HG03342 (cell line): ENCODE data around the gene ICE2.
A peak's percentile ranks its signal among the peaks of the same experiment; 100 is the strongest.

Experiments used
- ATAC-seq: cut with Tn5 transposase; IDR thresholded peaks from one replicate; pipeline ENCODE4 v1.9.1; 2021; ENCODE audit warnings: mild to moderate bottlenecking, moderate library complexity; ENCODE audit not compliant: unreplicated experiment

Gene ICE2, protein sequence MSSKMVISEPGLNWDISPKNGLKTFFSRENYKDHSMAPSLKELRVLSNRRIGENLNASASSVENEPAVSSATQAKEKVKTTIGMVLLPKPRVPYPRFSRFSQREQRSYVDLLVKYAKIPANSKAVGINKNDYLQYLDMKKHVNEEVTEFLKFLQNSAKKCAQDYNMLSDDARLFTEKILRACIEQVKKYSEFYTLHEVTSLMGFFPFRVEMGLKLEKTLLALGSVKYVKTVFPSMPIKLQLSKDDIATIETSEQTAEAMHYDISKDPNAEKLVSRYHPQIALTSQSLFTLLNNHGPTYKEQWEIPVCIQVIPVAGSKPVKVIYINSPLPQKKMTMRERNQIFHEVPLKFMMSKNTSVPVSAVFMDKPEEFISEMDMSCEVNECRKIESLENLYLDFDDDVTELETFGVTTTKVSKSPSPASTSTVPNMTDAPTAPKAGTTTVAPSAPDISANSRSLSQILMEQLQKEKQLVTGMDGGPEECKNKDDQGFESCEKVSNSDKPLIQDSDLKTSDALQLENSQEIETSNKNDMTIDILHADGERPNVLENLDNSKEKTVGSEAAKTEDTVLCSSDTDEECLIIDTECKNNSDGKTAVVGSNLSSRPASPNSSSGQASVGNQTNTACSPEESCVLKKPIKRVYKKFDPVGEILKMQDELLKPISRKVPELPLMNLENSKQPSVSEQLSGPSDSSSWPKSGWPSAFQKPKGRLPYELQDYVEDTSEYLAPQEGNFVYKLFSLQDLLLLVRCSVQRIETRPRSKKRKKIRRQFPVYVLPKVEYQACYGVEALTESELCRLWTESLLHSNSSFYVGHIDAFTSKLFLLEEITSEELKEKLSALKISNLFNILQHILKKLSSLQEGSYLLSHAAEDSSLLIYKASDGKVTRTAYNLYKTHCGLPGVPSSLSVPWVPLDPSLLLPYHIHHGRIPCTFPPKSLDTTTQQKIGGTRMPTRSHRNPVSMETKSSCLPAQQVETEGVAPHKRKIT

DNA sequence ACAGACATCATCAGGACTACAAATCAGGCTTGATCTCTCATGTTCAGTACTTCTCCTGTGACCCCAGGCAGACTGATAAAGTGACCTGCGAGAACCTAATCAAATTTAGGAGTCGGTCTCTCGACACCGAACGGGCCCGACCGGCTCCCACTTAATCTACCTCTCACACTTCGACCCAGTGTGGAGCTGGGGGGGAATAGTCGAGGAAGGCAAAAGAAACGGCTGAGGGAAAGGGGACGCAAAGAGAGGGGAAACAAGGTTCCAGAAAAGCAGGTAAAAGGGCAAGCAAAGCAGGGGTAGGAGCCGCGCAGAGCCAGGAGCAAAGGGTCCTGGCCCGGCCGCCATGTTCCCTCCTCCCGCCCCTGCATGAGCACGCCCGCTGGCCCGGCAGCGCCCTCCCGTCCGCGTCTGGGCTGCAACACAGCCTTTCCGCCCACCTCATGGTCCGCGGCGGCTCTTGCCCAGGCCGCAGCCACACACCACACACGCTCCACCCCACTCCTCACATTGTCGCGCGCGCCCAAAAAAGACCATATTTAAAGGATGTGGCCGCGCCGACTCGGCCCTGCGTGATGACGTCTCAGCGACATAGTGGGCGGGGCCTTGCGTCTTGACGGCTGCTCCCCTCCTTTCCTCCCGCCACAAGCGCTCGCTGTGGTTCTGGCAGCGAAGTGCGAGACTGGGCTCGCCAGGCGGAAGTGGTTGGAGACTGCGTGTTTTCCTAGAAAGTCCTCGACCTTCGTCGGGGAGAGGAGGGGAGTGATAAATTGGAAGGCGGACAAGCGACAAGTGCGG is at the start of gene ICE2:
Gene ICE2, minus strand, starts transcription at position 577 of the 795 bp plus-strand sequence. CDS start 1,165 bp downstream, outside the sequence.
- peak; percentile 86 for ATAC-seq

DNA sequence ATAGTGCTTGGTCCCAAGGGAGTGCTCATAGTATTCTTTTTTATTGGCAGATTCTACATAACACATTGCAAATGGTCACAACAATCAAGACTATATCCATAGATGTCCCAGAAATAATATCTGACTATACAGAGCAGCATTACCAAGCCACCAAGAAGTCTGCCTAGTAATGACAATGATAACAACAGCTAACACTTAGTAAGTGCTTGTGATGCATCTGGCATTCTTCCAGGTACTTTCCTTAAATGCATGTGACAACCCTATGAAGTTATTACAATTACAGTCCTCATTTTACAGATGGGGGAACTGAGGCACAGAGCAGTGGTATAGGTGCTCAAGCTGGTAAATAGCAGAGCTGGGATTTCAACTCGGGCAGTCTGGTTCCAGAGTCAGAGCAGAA is 49.6 kb upstream of the ICE2 start:
- no peak for ATAC-seq

DNA sequence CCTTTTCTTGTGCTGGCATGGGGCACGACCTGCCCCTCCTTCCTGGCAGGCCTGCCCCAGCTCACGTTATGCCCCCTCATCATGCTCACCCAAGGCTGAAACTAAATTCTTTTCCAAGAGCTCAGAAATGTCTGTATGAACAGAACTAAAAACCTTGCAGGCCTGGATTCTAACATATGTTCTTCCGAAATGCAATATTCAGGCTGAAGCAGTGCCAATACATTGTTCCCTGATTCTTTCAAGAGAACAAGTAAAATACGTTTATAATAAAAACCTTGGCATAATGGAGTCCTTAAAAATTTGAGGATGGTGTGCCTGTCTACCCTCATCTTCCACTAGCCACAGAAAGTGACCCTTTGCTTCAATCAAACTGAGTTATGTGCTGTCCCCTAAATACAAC is 48.5 kb upstream of the ICE2 start:
- ATAC-seq, result no peak

GRCh38 chr15:60526127-60526616 is 47.2 kb upstream of the ICE2 start:
- no peak for ATAC-seq

DNA sequence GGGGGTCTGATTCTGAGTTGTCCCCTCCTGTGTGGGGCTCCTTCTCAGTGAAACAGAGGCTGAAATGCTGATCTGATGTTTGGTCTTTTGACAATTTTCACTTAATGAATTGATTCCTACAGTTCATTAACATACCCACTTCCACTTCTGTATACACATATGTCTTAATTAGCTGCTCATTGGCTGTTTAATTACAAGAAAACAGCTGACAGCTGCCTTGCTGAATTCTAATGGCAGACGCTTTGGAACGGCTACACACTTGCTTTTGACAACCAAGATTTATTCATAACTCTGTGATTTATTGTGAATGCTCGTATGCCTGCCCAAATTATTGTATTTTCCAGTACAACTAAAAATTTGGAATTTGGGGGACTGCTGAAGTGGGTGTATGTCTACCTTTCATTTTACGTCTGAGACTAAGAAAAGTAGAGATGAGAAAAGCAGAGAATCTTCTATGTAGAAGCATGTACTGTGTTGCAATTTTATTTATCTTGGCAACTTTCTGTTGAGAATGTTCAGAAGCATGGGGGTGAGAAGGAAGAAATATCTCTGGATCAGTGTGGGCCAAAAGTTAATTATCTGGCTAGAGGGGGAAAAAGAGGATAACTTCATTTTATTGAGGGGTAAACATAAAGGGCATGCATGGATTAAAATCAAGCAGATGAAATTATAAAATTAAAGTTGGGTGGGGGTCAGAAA is 46.5 kb upstream of the ICE2 start:
- ATAC-seq, result no peak

DNA sequence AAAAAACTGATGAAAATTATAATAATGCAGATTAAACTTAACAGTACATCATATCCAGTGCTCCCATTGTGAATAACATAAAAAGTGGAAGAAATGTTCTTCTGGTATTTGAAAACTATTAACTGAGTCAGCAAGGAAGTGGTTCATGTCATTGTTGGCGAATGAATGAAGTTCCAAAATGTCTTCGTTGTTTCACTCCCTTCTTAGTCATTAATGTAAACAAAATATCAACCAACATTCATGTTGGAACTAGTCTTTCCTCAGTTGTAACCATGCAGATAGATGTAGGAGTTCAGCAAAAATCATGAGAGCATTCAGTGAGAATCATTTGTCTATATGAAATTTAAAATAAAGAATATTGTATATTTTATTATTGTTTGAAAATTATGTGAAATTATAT is 44.1 kb upstream of the ICE2 start:
- ATAC-seq, result no peak

GRCh38 chr15:60520825-60521368 is 42.0 kb upstream of the ICE2 start:
- peak; percentile 61 for ATAC-seq

- ATAC-seq, result peak; percentile 74
Observed at GRCh38 chr15:60520013-60520824, 41.3 kb upstream of the ICE2 start.

DNA sequence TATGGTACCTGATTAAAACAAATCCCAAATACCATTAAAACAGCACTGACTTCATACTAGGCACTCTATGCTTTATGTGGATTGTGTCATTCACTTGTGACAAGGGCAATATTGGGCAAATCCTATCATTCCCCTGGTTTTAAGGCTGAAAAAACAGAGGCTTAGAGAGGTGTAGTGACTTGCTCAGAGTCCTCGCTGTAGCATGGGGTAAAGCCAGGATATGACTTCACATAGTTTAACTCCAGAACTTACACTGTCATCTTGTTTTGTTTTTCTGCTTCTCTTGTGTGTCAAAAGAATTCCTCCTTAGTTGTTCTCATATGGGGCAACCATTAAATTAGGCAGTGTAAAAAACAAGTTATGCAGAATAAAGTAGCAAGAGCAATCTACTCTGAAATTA is 40.3 kb upstream of the ICE2 start:
- ATAC-seq, result no peak

GRCh38 chr15:60518511-60518910 is 39.6 kb upstream of the ICE2 start:
- ATAC-seq, result no peak

DNA sequence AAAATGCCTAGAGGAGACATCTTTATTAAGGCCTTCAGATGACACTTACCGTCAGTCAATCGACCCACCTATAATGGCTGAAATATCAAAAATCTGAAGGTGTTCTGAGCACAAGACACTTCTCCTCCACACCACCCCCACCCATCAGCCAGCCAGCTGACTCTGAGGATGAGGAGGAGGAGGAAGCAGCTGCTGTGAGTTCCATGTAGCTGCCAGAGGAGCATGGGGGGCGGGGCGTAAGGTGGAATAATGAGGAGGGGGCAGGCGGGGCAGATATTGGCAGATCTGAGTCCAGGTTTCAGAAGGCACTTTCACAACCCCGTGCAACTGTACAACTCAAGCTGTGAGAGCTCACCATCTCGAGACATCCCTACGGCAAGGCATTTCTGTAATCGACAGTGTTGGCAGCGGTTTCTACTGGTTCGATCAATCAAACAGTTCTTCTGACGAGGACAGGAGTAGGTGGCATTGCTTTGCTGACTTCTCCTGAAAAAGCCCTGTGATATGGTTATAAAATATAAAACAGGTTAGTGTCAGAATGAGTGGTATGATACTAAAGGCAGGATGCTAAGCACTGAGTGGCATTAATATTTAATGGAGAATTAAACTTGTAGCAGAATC is 35.4 kb upstream of the ICE2 start:
- ATAC-seq, result no peak

- ATAC-seq, result no peak
Observed at GRCh38 chr15:60513676-60514075, 34.7 kb upstream of the ICE2 start.

GRCh38 chr15:60512937-60513336 is 34.0 kb upstream of the ICE2 start:
- ATAC-seq, result no peak

GRCh38 chr15:60511351-60512031 is 32.5 kb upstream of the ICE2 start:
- ATAC-seq, result no peak

DNA sequence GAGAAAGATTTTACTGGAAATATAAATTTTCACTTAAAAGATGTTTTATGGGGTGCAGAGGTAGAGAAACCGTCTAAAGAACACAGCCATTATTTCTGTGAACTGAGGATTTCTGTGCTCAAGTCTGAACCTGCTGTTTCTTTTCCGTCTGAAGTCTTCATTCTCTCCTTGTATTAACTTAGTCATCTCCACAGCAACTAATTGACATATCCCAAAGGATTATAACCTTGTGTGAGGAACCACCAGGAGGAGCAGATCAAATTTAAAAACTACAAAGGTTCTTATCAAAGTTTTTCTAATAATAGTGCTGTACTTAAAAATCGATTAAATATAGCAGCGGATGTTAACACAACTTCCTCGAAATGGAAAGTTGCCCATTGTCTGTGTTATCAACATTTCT is 31.1 kb upstream of the ICE2 start:
- ATAC-seq, result no peak

- ATAC-seq, result no peak
Observed at GRCh38 chr15:60509470-60509869, 30.5 kb upstream of the ICE2 start.

DNA sequence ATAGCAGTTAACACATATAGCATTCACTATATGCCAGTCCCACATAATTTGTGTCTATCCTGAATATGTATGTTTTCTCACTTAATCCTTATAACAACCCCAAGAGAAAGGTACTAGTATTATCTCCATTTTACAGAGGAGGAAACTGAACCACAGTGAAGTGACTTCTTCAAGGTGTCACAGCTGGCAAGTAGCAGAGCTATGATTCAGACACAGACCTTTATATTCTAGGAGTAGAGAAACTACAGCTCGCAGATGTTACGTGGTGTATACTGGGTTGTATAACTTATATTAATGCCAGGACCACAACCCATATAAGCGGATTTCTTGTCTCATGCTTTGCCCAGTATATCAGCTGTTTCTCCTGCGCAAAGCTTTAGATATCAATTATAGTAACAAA is 29.5 kb upstream of the ICE2 start:
- ATAC-seq, result no peak
